GM12892 (cell line): ENCODE results near the gene OSTN.

Experiments
- POLR2A ChIP-seq: IDR thresholded peaks from 2 replicates; pipeline ENCODE4 v1.6.1; 2011; ENCODE audit warnings: low read depth, low read length, control low read depth
- POLR2AphosphoS5 ChIP-seq: IDR thresholded peaks from 2 replicates; pipeline ENCODE4 v1.6.1; 2011; ENCODE audit warnings: low read depth, low read length, control low read depth
- TAF1 ChIP-seq: IDR thresholded peaks from 2 replicates; pipeline ENCODE4 v1.6.1; 2011; ENCODE audit warnings: low read depth, mild to moderate bottlenecking, control low read depth, low read length, borderline replicate concordance

DNA sequence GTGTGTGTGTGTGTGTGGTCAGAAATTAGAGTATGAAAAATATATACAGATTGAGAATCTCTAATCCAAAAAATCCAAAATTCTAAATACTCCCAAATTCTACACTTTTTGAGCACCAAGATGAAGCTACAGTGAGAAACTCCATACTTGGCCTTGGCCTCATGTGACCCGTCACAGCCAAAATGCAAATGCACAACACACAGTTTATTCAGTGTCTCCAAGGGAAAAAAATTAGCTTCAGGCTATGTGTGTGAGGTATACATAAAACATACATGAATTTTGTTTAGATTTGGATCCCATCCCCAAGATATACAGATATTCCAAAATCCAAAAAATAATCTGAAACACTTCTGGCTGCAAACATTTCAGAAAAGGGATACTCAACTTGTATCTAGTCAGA, 33.2 kb upstream of the OSTN start:
- no peak for TF ChIP-seq TAF1
- TF ChIP-seq POLR2A = no peak
- TF ChIP-seq POLR2AphosphoS5 = no peak
